OCI-LY7 (cell line): ENCODE data around the gene CLEC16A. TPM values are rescaled to one million over a fixed set of nuclear protein-coding genes. Genes with fewer than 3 reads are reported as not detected.

Experiments used
- BruUV-seq: library from RNA; stranded (reverse); fragments of 400-500 nt; replicated peaks from 2 replicates; lab custom pipeline; 2021; lab: Mats Ljungman, UMichigan
- CTCF ChIA-PET: fragments of 300-600 bp; sonication (Branson Sonifier 250); formaldehyde crosslinking; loops from one replicate; lab custom pipeline; 2022; ENCODE audit warnings: antibody characterized with exemption; ENCODE audit not compliant: unreplicated experiment; lab: Charles Lee
- POLR2A ChIA-PET: fragments of 300-600 bp; sonication (Branson Sonifier 250); formaldehyde crosslinking; loops from one replicate; lab custom pipeline; 2022; ENCODE audit warnings: antibody characterized with exemption; lab: Charles Lee
- DNase-seq: peaks from one replicate; pipeline ENCODE4 v3.0.0-alpha.2; 2015; ENCODE audit warnings: low spot score
- H2AFZ ChIP-seq: fragments of 200-600 bp; sonication (generic), shearing (Covaris generic); 2 replicates; pipeline ENCODE4 v1.6.1; 2014; ENCODE audit warnings: mild to moderate bottlenecking, antibody characterized with exemption, low read length, moderate library complexity
- H3K27ac ChIP-seq: fragments of 200-600 bp; sonication (generic); 2 replicates; pipeline ENCODE4 v1.5.1; 2014; ENCODE audit warnings: mixed run types, low read depth, mild to moderate bottlenecking, moderate library complexity, low read length, inconsistent platforms; ENCODE audit not compliant: poor library complexity, severe bottlenecking
- H3K36me3 ChIP-seq: fragments of 200-600 bp; sonication (generic); 2 replicates; pipeline ENCODE4 v1.6.1; 2014; ENCODE audit warnings: mild to moderate bottlenecking, antibody characterized with exemption, low read length, moderate library complexity, mixed read lengths; ENCODE audit not compliant: insufficient read depth
- H3K4me1 ChIP-seq: fragments of 200-600 bp; sonication (generic); 2 replicates; pipeline ENCODE4 v1.5.1; 2014; ENCODE audit warnings: mild to moderate bottlenecking, low read length; ENCODE audit not compliant: insufficient read depth, poor library complexity, severe bottlenecking
- H3K4me2 ChIP-seq: fragments of 200-600 bp; sonication (generic); 2 replicates; pipeline ENCODE4 v1.6.1; 2014; ENCODE audit warnings: mild to moderate bottlenecking, low read length
- H3K4me3 ChIP-seq: fragments of 200-600 bp; sonication (generic); 2 replicates; pipeline ENCODE4 v1.5.1; 2014; ENCODE audit warnings: mild to moderate bottlenecking, low read depth, low read length; ENCODE audit not compliant: poor library complexity, severe bottlenecking
- H3K79me2 ChIP-seq: fragments of 200-600 bp; sonication (generic); 2 replicates; pipeline ENCODE4 v1.6.1; 2016; ENCODE audit warnings: low read depth, mild to moderate bottlenecking, low read length, moderate library complexity, mixed read lengths; ENCODE audit not compliant: insufficient read depth
- H3K9me2 ChIP-seq: fragments of 200-600 bp; sonication (generic); 2 replicates; pipeline ENCODE4 v1.6.1; 2016; ENCODE audit warnings: mild to moderate bottlenecking, low read length, mixed read lengths; ENCODE audit not compliant: insufficient read depth
- H3K9me3 ChIP-seq: fragments of 200-600 bp; sonication (generic); 2 replicates; pipeline ENCODE4 v1.6.1; 2014; ENCODE audit warnings: mild to moderate bottlenecking, mixed run types, low read length, mixed read lengths
- H4K20me1 ChIP-seq: fragments of 200-600 bp; sonication (generic); 2 replicates; pipeline ENCODE4 v1.6.1; 2014; ENCODE audit warnings: mild to moderate bottlenecking, antibody characterized with exemption, low read length, moderate library complexity, mixed read lengths; ENCODE audit not compliant: insufficient read depth
- CTCF ChIP-seq: fragments of 200-600 bp; sonication (generic); conservative IDR thresholded peaks from 2 replicates; pipeline ENCODE4 v1.5.1; 2014; ENCODE audit warnings: mild to moderate bottlenecking, antibody characterized with exemption, low read length, moderate library complexity, mixed read lengths
- EZH2phosphoT487 ChIP-seq: fragments of 200-600 bp; sonication (generic); IDR thresholded peaks from 2 replicates; pipeline ENCODE4 v1.6.1; 2018; ENCODE audit warnings: low read depth, borderline replicate concordance, mild to moderate bottlenecking, mixed run types, antibody characterized with exemption, low read length, moderate library complexity, mixed read lengths
- intact Hi-C: fragments of 100-400 bp; cut with micrococcal nuclease; formaldehyde crosslinking; loops from one replicate; pipeline ENCODE4 v1.10.0; 2022; ENCODE audit not compliant: unreplicated experiment
- total RNA-seq, 2 experiments: library from RNA; depleted of rRNA in 1 of 2; stranded (reverse); fragments of >200 nt in 1 of 2; shearing (Covaris generic) in 1 of 2; gene quantifications; 2 replicates each; pipeline ENCODE4 v1.2.3, GENCODE V29; 2014 to 2022

Gene CLEC16A
- total RNA-seq, 2 experiments from 2014 or later, result 26.2 to 50.9 TPM

GRCh38 chr16:11017499-11017898 is 73.1 kb downstream of the CLEC16A start:
- intact Hi-C loops, result no loop called here
- no peak for DNase-seq
- H3K9me3 ChIP-seq, result no peaks in the 10 kb centered on the region
- H3K4me1 ChIP-seq, result no peaks in the 10 kb centered on the region
- H3K4me2 ChIP-seq, result no peak overlapping the region
- H3K27ac ChIP-seq, result no peak overlapping the region
- no peak overlapping the region for H3K4me3 ChIP-seq
- H3K9me2 ChIP-seq, result no peaks in the 10 kb centered on the region
- ChIA-PET POLR2A (interaction anchor here (0.7 kb wide), 1 partner anchor 814 kb away, joined by 4 read pairs; no protein-coding TSS in a partner anchor), CTCF (no interaction called here)
- peaks cover 17% of the 10 kb centered on the region for H3K36me3 ChIP-seq
- BruUV-seq, result TSS peak; percentile 39
- TF ChIP-seq EZH2phosphoT487 (no peak), CTCF (no peak)
- no peaks in the 10 kb centered on the region for H4K20me1 ChIP-seq
- H3K79me2 ChIP-seq, result no peaks in the 10 kb centered on the region
- no peak overlapping the region for H2AFZ ChIP-seq

GRCh38 chr16:11020388-11020787 is 76.0 kb downstream of the CLEC16A start:
- H3K4me2 ChIP-seq, result no peak overlapping the region
- no peak overlapping the region for H3K4me3 ChIP-seq
- ChIA-PET CTCF (no interaction called here), POLR2A (no interaction called here)
- no peaks in the 10 kb centered on the region for H3K9me2 ChIP-seq
- H2AFZ ChIP-seq, result no peak overlapping the region
- intact Hi-C loops, result no loop called here
- no peak for TF ChIP-seq EZH2phosphoT487
- peaks cover 24% of the 10 kb centered on the region for H3K36me3 ChIP-seq
- DNase-seq, result no peak
- no peaks in the 10 kb centered on the region for H4K20me1 ChIP-seq
- H3K4me1 ChIP-seq, result no peaks in the 10 kb centered on the region
- no peak overlapping the region for H3K27ac ChIP-seq
- H3K79me2 ChIP-seq, result no peaks in the 10 kb centered on the region
- BruUV-seq, result no TSS peak
- H3K9me3 ChIP-seq, result no peaks in the 10 kb centered on the region

GRCh38 chr16:11020792-11021551 is 76.6 kb downstream of the CLEC16A start:
- DNase-seq, result no peak
- no peaks in the 10 kb centered on the region for H4K20me1 ChIP-seq
- no peaks in the 10 kb centered on the region for H3K79me2 ChIP-seq
- peaks cover 30% of the 10 kb centered on the region for H3K36me3 ChIP-seq
- no peaks in the 10 kb centered on the region for H3K4me1 ChIP-seq
- TF ChIP-seq EZH2phosphoT487 (no peak), CTCF (no peak)
- no peak overlapping the region for H3K27ac ChIP-seq
- intact Hi-C loops, result no loop called here
- BruUV-seq, result no TSS peak
- H3K9me2 ChIP-seq, result no peaks in the 10 kb centered on the region
- no peaks in the 10 kb centered on the region for H3K9me3 ChIP-seq
- POLR2A ChIA-PET, result no interaction called here
- no peak overlapping the region for H2AFZ ChIP-seq
- H3K4me3 ChIP-seq, result no peak overlapping the region
- CTCF ChIA-PET, result no interaction called here
- H3K4me2 ChIP-seq, result no peak overlapping the region
